HL-60 (cell line): Measurements from ENCODE around the gene SH3BP4.

ENCODE experiments used
- DNase-seq, 2 experiments: peaks; one replicate each; pipeline ENCODE4 v3.0.0-alpha.2; 2010 to 2020; ENCODE audit warnings: low read depth in 1 of 2, low spot score in 1 of 2
- H3K27ac ChIP-seq: fragments of 250-450 bp; sonication (Bioruptor Pico); replicated peaks from 2 replicates; pipeline ENCODE4 v1.5.1; 2020; ENCODE audit warnings: mild to moderate bottlenecking, moderate library complexity
- H3K27me3 ChIP-seq: fragments of 250-450 bp; sonication (Bioruptor Pico); 2 replicates; pipeline ENCODE4 v1.5.1; 2021; ENCODE audit warnings: mild to moderate bottlenecking, moderate library complexity; ENCODE audit not compliant: insufficient read depth, poor library complexity, severe bottlenecking
- H3K4me3 ChIP-seq: replicated peaks from 2 replicates; pipeline ENCODE4 v1.5.1; 2011; ENCODE audit warnings: mild to moderate bottlenecking, control low read depth, low read length; ENCODE audit not compliant: insufficient read depth
- GABPA ChIP-seq: IDR thresholded peaks from 2 replicates; pipeline ENCODE4 v1.6.1; 2012; ENCODE audit warnings: low read depth
- POLR2AphosphoS5 ChIP-seq: IDR thresholded peaks from 2 replicates; pipeline ENCODE4 v1.6.1; 2012; ENCODE audit warnings: low read depth
- SPI1 ChIP-seq: IDR thresholded peaks from 2 replicates; pipeline ENCODE4 v1.6.1; 2012; ENCODE audit warnings: low read depth, mild to moderate bottlenecking, borderline replicate concordance
- TF ChIP-seq, protein P1 (sequence below): IDR thresholded peaks from 2 replicates; pipeline ENCODE4 v1.6.1; 2012; ENCODE audit warnings: low read depth; ENCODE audit not compliant: insufficient replicate concordance
- TF ChIP-seq, protein P2 (sequence below): IDR thresholded peaks from one replicate; pipeline ENCODE4 v1.5.1; 2011; ENCODE audit warnings: low read length, control low read depth, inconsistent platforms; ENCODE audit not compliant: insufficient read depth

Gene SH3BP4

DNA sequence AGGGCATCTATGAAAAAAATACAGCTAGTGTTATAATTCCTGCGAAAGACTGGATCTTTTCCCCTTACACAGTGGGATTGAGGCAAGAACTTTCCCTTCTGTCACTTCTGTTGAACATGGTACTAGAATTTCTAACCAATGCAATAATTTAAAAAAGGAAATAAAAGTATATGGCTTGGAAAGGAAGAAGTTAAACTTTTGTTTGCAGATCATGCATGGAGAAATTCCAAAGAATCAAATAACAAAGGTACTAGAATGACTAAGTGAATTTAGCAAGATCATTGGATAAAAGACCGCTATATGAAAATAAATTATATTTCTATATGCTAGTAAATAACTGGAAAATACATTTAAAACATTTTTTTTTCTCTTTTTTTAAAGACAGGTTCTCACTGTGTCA lies 31.0 kb upstream of the SH3BP4 start:
- no peak for DNase-seq

DNA sequence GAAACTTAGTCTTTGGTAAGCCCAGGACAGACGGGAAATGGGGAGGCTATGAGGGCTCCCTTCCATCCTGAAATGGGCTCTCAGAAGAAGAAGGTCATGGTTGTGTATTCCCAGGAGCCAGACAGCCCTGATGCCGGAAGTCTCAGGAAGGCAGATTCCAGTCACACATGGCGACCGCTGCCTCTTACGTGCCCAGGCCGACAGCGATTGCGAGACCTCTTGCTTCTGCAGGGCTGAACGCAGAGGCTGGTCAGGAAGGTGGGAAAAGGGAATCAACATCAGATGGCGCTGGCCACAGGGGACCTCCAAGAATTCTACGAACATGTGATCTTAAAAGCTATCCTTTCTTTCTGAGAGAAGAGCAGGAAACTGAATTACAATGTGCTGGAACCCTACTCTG lies 22.8 kb upstream of the SH3BP4 start:
- no peak for TF ChIP-seq GABPA
- TF ChIP-seq, protein P1, sequence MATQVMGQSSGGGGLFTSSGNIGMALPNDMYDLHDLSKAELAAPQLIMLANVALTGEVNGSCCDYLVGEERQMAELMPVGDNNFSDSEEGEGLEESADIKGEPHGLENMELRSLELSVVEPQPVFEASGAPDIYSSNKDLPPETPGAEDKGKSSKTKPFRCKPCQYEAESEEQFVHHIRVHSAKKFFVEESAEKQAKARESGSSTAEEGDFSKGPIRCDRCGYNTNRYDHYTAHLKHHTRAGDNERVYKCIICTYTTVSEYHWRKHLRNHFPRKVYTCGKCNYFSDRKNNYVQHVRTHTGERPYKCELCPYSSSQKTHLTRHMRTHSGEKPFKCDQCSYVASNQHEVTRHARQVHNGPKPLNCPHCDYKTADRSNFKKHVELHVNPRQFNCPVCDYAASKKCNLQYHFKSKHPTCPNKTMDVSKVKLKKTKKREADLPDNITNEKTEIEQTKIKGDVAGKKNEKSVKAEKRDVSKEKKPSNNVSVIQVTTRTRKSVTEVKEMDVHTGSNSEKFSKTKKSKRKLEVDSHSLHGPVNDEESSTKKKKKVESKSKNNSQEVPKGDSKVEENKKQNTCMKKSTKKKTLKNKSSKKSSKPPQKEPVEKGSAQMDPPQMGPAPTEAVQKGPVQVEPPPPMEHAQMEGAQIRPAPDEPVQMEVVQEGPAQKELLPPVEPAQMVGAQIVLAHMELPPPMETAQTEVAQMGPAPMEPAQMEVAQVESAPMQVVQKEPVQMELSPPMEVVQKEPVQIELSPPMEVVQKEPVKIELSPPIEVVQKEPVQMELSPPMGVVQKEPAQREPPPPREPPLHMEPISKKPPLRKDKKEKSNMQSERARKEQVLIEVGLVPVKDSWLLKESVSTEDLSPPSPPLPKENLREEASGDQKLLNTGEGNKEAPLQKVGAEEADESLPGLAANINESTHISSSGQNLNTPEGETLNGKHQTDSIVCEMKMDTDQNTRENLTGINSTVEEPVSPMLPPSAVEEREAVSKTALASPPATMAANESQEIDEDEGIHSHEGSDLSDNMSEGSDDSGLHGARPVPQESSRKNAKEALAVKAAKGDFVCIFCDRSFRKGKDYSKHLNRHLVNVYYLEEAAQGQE = no peak
- TF ChIP-seq, protein P2, sequence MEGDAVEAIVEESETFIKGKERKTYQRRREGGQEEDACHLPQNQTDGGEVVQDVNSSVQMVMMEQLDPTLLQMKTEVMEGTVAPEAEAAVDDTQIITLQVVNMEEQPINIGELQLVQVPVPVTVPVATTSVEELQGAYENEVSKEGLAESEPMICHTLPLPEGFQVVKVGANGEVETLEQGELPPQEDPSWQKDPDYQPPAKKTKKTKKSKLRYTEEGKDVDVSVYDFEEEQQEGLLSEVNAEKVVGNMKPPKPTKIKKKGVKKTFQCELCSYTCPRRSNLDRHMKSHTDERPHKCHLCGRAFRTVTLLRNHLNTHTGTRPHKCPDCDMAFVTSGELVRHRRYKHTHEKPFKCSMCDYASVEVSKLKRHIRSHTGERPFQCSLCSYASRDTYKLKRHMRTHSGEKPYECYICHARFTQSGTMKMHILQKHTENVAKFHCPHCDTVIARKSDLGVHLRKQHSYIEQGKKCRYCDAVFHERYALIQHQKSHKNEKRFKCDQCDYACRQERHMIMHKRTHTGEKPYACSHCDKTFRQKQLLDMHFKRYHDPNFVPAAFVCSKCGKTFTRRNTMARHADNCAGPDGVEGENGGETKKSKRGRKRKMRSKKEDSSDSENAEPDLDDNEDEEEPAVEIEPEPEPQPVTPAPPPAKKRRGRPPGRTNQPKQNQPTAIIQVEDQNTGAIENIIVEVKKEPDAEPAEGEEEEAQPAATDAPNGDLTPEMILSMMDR = no peak
- no peak for TF ChIP-seq POLR2AphosphoS5
- no peak for TF ChIP-seq SPI1
- no peak overlapping the region for H3K27ac ChIP-seq
- DNase-seq = no peak
- no peak overlapping the region for H3K4me3 ChIP-seq
- H3K27me3 ChIP-seq = no peaks in the 10 kb centered on the region

More for the DNA sequence above, 31.0 kb upstream of the SH3BP4 start:
- Histone ChIP-seq H3K4me3 (no peak overlapping the region), H3K27me3 (no peaks in the 10 kb centered on the region), H3K27ac (no peak overlapping the region)
- TF ChIP-seq, protein P1 = no peak

DNA sequence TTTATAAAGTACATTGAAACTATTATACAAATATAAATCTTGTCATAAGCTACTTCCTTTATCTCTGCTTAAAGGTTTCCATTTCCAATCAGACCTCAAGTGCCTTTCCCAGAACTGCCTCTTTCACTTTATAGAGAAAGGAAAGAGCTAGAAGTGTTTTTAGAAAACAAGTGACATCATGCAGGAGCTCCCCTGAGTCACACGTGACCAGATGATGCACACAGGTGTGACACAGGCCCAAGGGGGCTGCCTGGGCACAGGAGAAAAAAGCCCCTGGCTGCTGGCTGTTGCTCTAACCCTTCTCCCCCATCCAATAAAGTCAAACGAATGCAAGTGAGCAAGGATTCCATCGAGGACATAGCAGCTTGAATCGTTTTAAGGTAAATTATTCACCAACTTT lies 21.4 kb upstream of the SH3BP4 start:
- TF ChIP-seq, protein P2 = no peak
- TF ChIP-seq POLR2AphosphoS5 = no peak
- TF ChIP-seq SPI1 = no peak
- Histone ChIP-seq H3K4me3 (no peak overlapping the region), H3K27me3 (no peaks in the 10 kb centered on the region), H3K27ac (no peak overlapping the region)
- DNase-seq = no peak

DNA sequence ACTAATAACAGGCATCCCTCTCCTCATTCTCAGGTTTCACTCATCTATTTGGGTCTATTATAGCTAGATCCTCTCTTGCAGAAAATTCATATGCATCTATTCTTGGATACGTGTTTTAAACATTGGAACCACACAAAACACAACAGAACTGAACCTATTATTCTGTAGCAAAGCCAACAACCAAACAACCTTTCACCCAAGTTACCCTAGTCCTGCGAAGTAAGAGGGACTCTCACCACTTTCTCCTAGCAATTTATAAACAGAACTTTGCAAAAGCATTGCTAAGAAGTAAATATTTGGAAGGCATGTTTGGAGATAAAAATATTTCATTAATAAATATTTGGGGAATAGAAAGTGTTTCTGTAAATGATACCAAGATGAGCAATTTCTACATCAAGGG lies 20.4 kb upstream of the SH3BP4 start:
- no peak overlapping the region for H3K27ac ChIP-seq
- no peak for TF ChIP-seq POLR2AphosphoS5
- TF ChIP-seq, protein P1 = no peak
- TF ChIP-seq SPI1 = no peak
- TF ChIP-seq, protein P2 = no peak
- TF ChIP-seq GABPA = no peak
- H3K4me3 ChIP-seq = no peak overlapping the region
- no peak for DNase-seq
- H3K27me3 ChIP-seq = no peaks in the 10 kb centered on the region
